GM23338 (cell line): ENCODE data around the gene GLUL. TPM values are rescaled to one million over a fixed set of nuclear protein-coding genes. Genes with fewer than 3 reads are reported as not detected.

ENCODE experiments used
- ATAC-seq: fragments of 200-7000 bp; cut with Tn5 transposase; 3 replicates; pipeline ENCODE4 v1.9.1; 2020
- DNase-seq: peaks from one replicate; pipeline ENCODE4 v3.0.0-alpha.2; 2015; ENCODE audit warnings: low spot score
- H2AFZ ChIP-seq: fragments of 200-600 bp; sonication (generic); 2 replicates; pipeline ENCODE4 v1.8.0; 2016; ENCODE audit warnings: antibody characterized with exemption, mild to moderate bottlenecking, moderate library complexity
- H3F3A ChIP-seq: fragments of 200-600 bp; sonication (generic); replicated peaks from 2 replicates; pipeline ENCODE4 v1.8.0; 2017; ENCODE audit warnings: antibody characterized with exemption, mixed run types, low read depth
- H3K27ac ChIP-seq: fragments of 200-600 bp; sonication (generic); 2 replicates; pipeline ENCODE4 v1.6.1; 2016; ENCODE audit warnings: low read depth
- H3K27me3 ChIP-seq: fragments of 200-600 bp; sonication (generic); 2 replicates; pipeline ENCODE4 v1.8.0; 2016; ENCODE audit warnings: mild to moderate bottlenecking, mixed run types, moderate library complexity; ENCODE audit not compliant: insufficient read depth
- H3K36me3 ChIP-seq: fragments of 200-600 bp; sonication (generic); 2 replicates; pipeline ENCODE4 v1.8.0; 2016; ENCODE audit warnings: mild to moderate bottlenecking; ENCODE audit not compliant: insufficient read depth
- H3K4me1 ChIP-seq: fragments of 200-600 bp; sonication (generic); 2 replicates; pipeline ENCODE4 v1.8.0; 2016; ENCODE audit warnings: mild to moderate bottlenecking, moderate library complexity; ENCODE audit not compliant: insufficient read depth
- H3K4me2 ChIP-seq: fragments of 200-600 bp; sonication (generic); 2 replicates; pipeline ENCODE4 v1.7.1; 2017; ENCODE audit warnings: mixed run types
- H3K4me3 ChIP-seq: fragments of 200-600 bp; sonication (generic); 2 replicates; pipeline ENCODE4 v1.6.1; 2016; ENCODE audit warnings: mixed run types
- H3K79me2 ChIP-seq: fragments of 200-600 bp; sonication (generic); replicated peaks from 2 replicates; pipeline ENCODE4 v1.8.0; 2017; ENCODE audit warnings: mild to moderate bottlenecking; ENCODE audit not compliant: insufficient read depth
- H3K9me2 ChIP-seq: fragments of 200-600 bp; sonication (generic); 2 replicates; pipeline ENCODE4 v1.8.0; 2017; ENCODE audit not compliant: insufficient read depth
- H4K20me1 ChIP-seq: fragments of 200-600 bp; sonication (generic); replicated peaks from 2 replicates; pipeline ENCODE4 v1.8.0; 2017; ENCODE audit warnings: mild to moderate bottlenecking; ENCODE audit not compliant: insufficient read depth
- H3K27ac Mint-ChIP-seq: 2 replicates; pipeline ENCODE4 v1.8.0; 2020; ENCODE audit warnings: inconsistent platforms, mild to moderate bottlenecking, moderate library complexity, mixed read lengths
- H3K27me3 Mint-ChIP-seq: 3 replicates; pipeline ENCODE4 v1.8.0; 2022; ENCODE audit warnings: low read depth, mild to moderate bottlenecking, moderate library complexity, mixed read lengths, inconsistent platforms; ENCODE audit not compliant: insufficient read depth, poor library complexity
- H3K36me3 Mint-ChIP-seq: 3 replicates; pipeline ENCODE4 v1.8.0; 2021; ENCODE audit warnings: low read depth, mild to moderate bottlenecking, inconsistent platforms, moderate library complexity, mixed read lengths
- H3K4me1 Mint-ChIP-seq: 3 replicates; pipeline ENCODE4 v1.8.0; 2020; ENCODE audit warnings: mild to moderate bottlenecking, inconsistent platforms, mixed read lengths
- H3K4me3 Mint-ChIP-seq: 3 replicates; pipeline ENCODE4 v1.8.0; 2021; ENCODE audit warnings: moderate library complexity, mild to moderate bottlenecking, inconsistent platforms, mixed read lengths
- H3K9me3 Mint-ChIP-seq: 3 replicates; pipeline ENCODE4 v1.8.0; 2020; ENCODE audit warnings: moderate library complexity, mild to moderate bottlenecking, inconsistent platforms, mixed read lengths
- CREB1 ChIP-seq: fragments of 250-450 bp; sonication (Bioruptor Pico); IDR thresholded peaks from 2 replicates; pipeline ENCODE4 v1.5.0; 2020; ENCODE audit warnings: low read depth, mild to moderate bottlenecking, moderate library complexity
- EZH2 ChIP-seq: fragments of 200-600 bp; sonication (generic); IDR thresholded peaks from one replicate; pipeline ENCODE4 v1.8.0; 2017; ENCODE audit warnings: antibody characterized with exemption, mild to moderate bottlenecking, low read depth; ENCODE audit not compliant: unreplicated experiment
- EZH2phosphoT487 ChIP-seq: fragments of 200-600 bp; sonication (generic); IDR thresholded peaks from one replicate; pipeline ENCODE4 v1.8.1; 2018; ENCODE audit warnings: antibody characterized with exemption; ENCODE audit not compliant: unreplicated experiment
- JUNB ChIP-seq: IDR thresholded peaks from one replicate; pipeline ENCODE4 v1.6.1; 2016; ENCODE audit warnings: antibody characterized with exemption; ENCODE audit not compliant: unreplicated experiment
- POLR2AphosphoS5 ChIP-seq: IDR thresholded peaks from 2 replicates; pipeline ENCODE4 v1.6.1; 2016; ENCODE audit warnings: antibody characterized with exemption, low read depth
- STAT1 ChIP-seq: IDR thresholded peaks from one replicate; pipeline ENCODE4 v1.6.1; 2016; ENCODE audit warnings: antibody characterized with exemption; ENCODE audit not compliant: unreplicated experiment
- ZNF114 ChIP-seq: fragments of 250-450 bp; sonication (Bioruptor Pico); IDR thresholded peaks from 2 replicates; pipeline ENCODE4 v1.5.0; 2020; ENCODE audit warnings: mild to moderate bottlenecking, moderate library complexity
- ZNF331 ChIP-seq: fragments of 250-450 bp; sonication (Bioruptor Pico); IDR thresholded peaks from 2 replicates; pipeline ENCODE4 v1.5.0; 2020; ENCODE audit warnings: low read depth, mild to moderate bottlenecking, moderate library complexity
- polyA plus RNA-seq: library from polyadenylated mRNA; unstranded; fragments of >200 nt; fragmentation: Nextera tagmentation; extraction: Ambion mirVana; gene quantifications from 2 replicates; pipeline ENCODE4 v1.2.1, GENCODE V29; 2016
- total RNA-seq: library from RNA; depleted of rRNA; stranded (reverse); fragments of >200 nt; shearing (Covaris generic); gene quantifications from 2 replicates; pipeline ENCODE4 v1.2.3, GENCODE V29; 2014
- TF ChIP-seq, protein P1 (sequence below): IDR thresholded peaks from one replicate; pipeline ENCODE4 v1.6.1; 2018; ENCODE audit warnings: antibody characterized with exemption; ENCODE audit not compliant: unreplicated experiment
- TF ChIP-seq, protein P2 (sequence below), 2 experiments: fragments of 200-600 bp in 1 of 2; sonication (generic) in 1 of 2; conservative IDR thresholded peaks; 2 replicates each; pipeline versions ENCODE4 v1.5.1 to v1.6.1; 2016 to 2017; ENCODE audit warnings: antibody characterized with exemption in 2 of 2, low read depth in 2 of 2, mild to moderate bottlenecking in 2 of 2, moderate library complexity in 1 of 2

The GLUL gene
- total and polyA plus RNA-seq, 2 experiments from 2014 or later, result 254 to 356 TPM

DNA sequence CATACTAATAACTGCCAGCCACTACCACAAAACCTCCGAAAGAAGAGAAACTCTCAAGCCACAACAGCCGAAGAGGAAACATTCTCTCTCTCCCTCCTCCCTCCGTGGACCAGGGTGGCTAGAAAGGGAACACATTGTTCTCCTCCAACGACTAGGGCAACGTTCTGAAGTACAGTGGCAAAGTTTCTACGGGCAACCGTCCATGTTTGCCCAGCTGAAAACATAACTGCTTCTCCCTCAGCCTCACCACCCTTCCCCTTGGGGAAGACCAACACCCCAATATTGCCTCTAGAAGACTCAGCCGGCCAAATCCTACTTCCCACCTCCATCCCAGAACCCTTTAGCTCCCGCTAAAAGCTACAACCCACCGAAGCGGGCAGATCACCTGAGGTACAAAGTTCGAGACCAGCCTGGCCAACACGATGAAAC lies 2.0 kb downstream of the GLUL start (continued):
- TF ChIP-seq, protein P1, sequence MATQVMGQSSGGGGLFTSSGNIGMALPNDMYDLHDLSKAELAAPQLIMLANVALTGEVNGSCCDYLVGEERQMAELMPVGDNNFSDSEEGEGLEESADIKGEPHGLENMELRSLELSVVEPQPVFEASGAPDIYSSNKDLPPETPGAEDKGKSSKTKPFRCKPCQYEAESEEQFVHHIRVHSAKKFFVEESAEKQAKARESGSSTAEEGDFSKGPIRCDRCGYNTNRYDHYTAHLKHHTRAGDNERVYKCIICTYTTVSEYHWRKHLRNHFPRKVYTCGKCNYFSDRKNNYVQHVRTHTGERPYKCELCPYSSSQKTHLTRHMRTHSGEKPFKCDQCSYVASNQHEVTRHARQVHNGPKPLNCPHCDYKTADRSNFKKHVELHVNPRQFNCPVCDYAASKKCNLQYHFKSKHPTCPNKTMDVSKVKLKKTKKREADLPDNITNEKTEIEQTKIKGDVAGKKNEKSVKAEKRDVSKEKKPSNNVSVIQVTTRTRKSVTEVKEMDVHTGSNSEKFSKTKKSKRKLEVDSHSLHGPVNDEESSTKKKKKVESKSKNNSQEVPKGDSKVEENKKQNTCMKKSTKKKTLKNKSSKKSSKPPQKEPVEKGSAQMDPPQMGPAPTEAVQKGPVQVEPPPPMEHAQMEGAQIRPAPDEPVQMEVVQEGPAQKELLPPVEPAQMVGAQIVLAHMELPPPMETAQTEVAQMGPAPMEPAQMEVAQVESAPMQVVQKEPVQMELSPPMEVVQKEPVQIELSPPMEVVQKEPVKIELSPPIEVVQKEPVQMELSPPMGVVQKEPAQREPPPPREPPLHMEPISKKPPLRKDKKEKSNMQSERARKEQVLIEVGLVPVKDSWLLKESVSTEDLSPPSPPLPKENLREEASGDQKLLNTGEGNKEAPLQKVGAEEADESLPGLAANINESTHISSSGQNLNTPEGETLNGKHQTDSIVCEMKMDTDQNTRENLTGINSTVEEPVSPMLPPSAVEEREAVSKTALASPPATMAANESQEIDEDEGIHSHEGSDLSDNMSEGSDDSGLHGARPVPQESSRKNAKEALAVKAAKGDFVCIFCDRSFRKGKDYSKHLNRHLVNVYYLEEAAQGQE, result no peak
- TF ChIP-seq EZH2phosphoT487 (no peak), EZH2 (no peak), ZNF331 (CRISPR knock-in tag) (no peak), STAT1 (no peak), POLR2AphosphoS5 (no peak), JUNB (no peak), CREB1 (CRISPR knock-in tag) (no peak)

DNA sequence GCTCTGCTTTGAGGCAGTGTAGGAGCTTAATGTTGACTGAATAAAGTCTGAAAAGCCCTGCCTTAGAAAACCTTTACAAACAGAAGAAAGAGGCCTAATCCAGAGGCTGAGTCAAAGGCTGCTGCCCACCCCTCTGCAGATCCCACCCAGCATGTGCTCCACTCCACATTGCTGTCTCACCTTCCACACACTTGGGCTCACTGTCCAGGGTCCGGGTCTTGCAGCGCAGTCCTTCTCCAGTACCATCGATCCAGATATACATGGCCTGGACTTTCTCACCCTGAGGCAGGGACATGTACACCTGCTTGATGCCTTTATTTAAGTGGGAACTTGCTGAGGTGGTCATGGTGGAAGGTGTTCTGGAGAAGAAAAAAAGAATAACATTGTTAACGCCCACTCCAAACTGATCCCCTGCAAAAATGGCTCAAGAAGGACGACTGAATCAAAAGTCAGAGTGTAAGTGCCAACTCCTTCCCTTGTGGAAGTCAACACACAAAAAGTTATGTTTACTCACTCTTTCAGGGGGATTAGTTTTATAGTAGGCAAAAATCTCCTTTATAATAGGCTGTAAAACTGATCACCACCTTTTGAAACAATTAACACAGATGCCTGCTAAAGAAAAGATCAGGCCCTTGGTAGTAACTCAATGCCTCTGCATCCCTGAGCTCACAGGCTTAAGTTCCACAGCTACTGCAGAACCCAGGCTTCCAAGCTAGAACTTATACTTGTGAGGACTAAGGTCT lies 3.0 kb downstream of the GLUL start:
- Histone ChIP-seq H2AFZ (no peak overlapping the region), H3K79me2 (peaks cover 73% of the 10 kb centered on the region), H3K4me1 (peaks cover 25% of the 10 kb centered on the region), H3K36me3 (peaks cover 58% of the 10 kb centered on the region), H3K27me3 (no peaks in the 10 kb centered on the region), H3K9me2 (no peaks in the 10 kb centered on the region), H3F3A (peaks cover 35% of the 10 kb centered on the region), H3K27ac (peak overlapping the region; percentile 33; the same call in 1 of the 2 replicates), H4K20me1 (peaks cover 63% of the 10 kb centered on the region), H3K4me3 (peak overlapping the region; percentile 97), H3K4me2 (peak overlapping the region; percentile 99)
- DNase-seq (no peak), ATAC-seq (no peak)
- H3K27me3 Mint-ChIP-seq, result peaks cover 14% of the 10 kb centered on the region
- TF ChIP-seq ZNF114 (CRISPR knock-in tag) (no peak), EZH2phosphoT487 (no peak), CREB1 (CRISPR knock-in tag) (no peak), POLR2AphosphoS5 (no peak)
- TF ChIP-seq, protein P2, sequence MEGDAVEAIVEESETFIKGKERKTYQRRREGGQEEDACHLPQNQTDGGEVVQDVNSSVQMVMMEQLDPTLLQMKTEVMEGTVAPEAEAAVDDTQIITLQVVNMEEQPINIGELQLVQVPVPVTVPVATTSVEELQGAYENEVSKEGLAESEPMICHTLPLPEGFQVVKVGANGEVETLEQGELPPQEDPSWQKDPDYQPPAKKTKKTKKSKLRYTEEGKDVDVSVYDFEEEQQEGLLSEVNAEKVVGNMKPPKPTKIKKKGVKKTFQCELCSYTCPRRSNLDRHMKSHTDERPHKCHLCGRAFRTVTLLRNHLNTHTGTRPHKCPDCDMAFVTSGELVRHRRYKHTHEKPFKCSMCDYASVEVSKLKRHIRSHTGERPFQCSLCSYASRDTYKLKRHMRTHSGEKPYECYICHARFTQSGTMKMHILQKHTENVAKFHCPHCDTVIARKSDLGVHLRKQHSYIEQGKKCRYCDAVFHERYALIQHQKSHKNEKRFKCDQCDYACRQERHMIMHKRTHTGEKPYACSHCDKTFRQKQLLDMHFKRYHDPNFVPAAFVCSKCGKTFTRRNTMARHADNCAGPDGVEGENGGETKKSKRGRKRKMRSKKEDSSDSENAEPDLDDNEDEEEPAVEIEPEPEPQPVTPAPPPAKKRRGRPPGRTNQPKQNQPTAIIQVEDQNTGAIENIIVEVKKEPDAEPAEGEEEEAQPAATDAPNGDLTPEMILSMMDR (conservative IDR thresholded peaks at IDR 0.05; ENCODE audit: low read depth in 2 of 2), result no peak
- TF ChIP-seq, protein P1, result no peak
- peak overlapping the region; percentile 96 for H3K4me3 Mint-ChIP-seq
- H3K27ac Mint-ChIP-seq, result no peak overlapping the region
- H3K9me3 Mint-ChIP-seq, result no peaks in the 10 kb centered on the region; the same call in 2 of the 3 replicates
- peaks cover 75% of the 10 kb centered on the region for H3K36me3 Mint-ChIP-seq
- peaks cover 22% of the 10 kb centered on the region; the same call in 2 of the 3 replicates for H3K4me1 Mint-ChIP-seq
